Heart left ventricle (tissue), 13 donors: Measurements from ENCODE around the gene F7.

ENCODE experiments used
- CTCF ChIP-seq, 12 donors: fragments of 200-600 bp; sonication (generic) in 4 of 12; IDR thresholded peaks; one replicate each; pipeline versions ENCODE4 v1.5.0 to v1.8.0; 2018 to 2022; ENCODE audit warnings: antibody characterized with exemption in 12 of 12, mild to moderate bottlenecking in 5 of 12
- POLR2A ChIP-seq, 2 donors: fragments of 450-650 bp; IDR thresholded peaks; one replicate each; pipeline ENCODE4 v1.6.1; 2017; ENCODE audit warnings: antibody characterized with exemption in 2 of 2, mild to moderate bottlenecking in 2 of 2, moderate library complexity in 2 of 2
- donor health status: ischemic (EF 13 %, LVEDD 7.1; RV severe dilation, severe dysfunction).
- donor health status: DM: no; HTN: yes; CAD: no.
- donor health status: DM: no; HTN: no; CAD: no.
- donor health status: ischemic (EF 25% LVEDD 6.9; RV normal size, moderate dysfunction).
- donor health status: ischemic (EF 25% LVEDD 5.7; RV mildly dilated, moderate dysfunction).
- donor health status: ischemic (EF 35%, LVEDD 5.7; RV mildly dilated, moderate dysfunction).
- donor health status: nonischemic (EF 11% LVEDD 7.7; RV severe dilation, severe dysfunction).
- donor health status: DM: yes; HTN: yes; CAD: no.
- donor health status: PGD.
- donor health status: ischemic (EF 29% LVEDD 5.4; RV normal size, mild dysfunction).
- donor health status: nonischemic (EF 23%, LVEDD 6.1; RV moderate dilation, normal function).

GRCh38 chr13:113114511-113115362 is 9.1 kb downstream of the F7 start:
- TF ChIP-seq CTCF (IDR thresholded peaks at IDR 0.05) (no peak), POLR2A (IDR thresholded peaks at IDR 0.05) (no peak)
